OCI-LY7 (cell line): ENCODE measurements around the gene AUP1.

Experiments used
- CTCF ChIP-seq: fragments of 200-600 bp; sonication (generic); conservative IDR thresholded peaks from 2 replicates; pipeline ENCODE4 v1.5.1; 2014; ENCODE audit warnings: mild to moderate bottlenecking, antibody characterized with exemption, low read length, moderate library complexity, mixed read lengths
- EZH2phosphoT487 ChIP-seq: fragments of 200-600 bp; sonication (generic); IDR thresholded peaks from 2 replicates; pipeline ENCODE4 v1.6.1; 2018; ENCODE audit warnings: low read depth, borderline replicate concordance, mild to moderate bottlenecking, mixed run types, antibody characterized with exemption, low read length, moderate library complexity, mixed read lengths

GRCh38 chr2:74562126-74562775 lies 32.7 kb upstream of the AUP1 start:
- TF ChIP-seq CTCF (no peak), EZH2phosphoT487 (no peak)
